ENCODE results near the gene TBCCD1.
A peak's percentile ranks its signal among the peaks of the same experiment; 100 is the strongest.

Gene TBCCD1

GRCh38 chr3:186567072-186567921, at the start of gene TBCCD1:
TBCCD1 (minus strand) TSS chr3:186567339; CDS start chr3:186564329, 3,010 bp downstream.
- peak; percentile 85 for DNase-seq (ENCODE audit: low read depth)

GRCh38 chr3:186616299-186616617, 49.1 kb upstream of the TBCCD1 start:
- no peak for DNase-seq (ENCODE audit: low read depth)

DNA sequence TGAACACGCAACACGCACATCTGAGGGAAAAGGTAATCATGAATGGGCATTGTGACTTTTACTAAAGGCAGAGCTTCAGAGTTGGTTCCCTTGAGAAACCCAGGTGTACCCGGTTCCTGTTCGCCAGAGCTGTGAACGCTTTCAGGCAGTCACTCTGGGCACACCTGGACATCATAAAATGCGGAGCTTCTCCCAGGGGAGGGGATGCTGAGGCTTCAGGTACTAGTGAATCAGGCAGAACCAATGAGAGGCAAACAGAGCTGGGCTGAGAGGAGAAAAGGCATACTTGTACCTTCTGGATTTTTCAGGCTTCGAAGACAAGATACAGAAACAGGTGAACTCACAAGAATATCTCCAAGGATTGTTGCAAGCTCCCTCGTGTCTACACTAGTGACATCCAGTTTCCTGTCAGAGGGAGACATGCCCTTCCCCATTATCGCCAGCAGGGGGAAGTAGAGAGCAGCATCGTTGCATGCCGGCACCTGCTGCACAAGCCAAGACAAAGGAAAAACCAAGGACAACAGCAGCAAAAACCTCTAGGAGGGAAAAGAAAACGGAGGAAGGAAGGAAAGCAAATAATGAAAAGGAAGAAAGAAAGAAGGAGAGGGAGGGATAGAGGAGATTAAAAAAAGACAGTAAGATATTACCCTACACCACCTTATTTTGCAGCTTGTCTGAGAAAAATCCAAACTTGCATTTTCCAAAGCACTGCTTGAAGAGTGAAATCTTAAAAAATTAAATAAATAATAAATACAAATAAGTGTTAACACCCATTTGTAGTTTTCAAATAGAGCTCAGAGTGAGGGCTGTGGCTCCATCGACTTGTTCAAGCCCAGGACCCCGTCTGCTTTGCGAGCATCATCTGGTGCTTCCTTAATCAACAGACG, 47.7 kb upstream of the TBCCD1 start:
- DNase-seq (ENCODE audit: low read depth): peak; percentile 31

DNA sequence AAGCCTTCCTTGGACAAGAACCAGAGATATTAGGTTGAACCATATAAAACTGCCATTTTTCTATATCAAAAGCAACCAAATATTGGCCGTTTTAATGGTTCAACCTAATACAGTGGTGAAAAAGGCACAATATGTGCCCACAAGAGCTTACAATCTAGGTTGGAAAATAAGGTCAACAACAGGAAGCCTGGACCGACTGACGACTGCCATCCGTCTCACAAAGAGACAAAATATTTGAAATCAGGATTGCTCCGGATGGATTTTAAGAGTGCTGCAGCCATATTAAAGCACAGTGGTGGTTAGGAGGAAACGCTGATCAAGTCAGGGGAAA, 47.1 kb upstream of the TBCCD1 start:
- no peak for DNase-seq (ENCODE audit: low read depth)

GRCh38 chr3:186613637-186614265, 46.6 kb upstream of the TBCCD1 start:
- no peak for DNase-seq (ENCODE audit: low read depth)

DNA sequence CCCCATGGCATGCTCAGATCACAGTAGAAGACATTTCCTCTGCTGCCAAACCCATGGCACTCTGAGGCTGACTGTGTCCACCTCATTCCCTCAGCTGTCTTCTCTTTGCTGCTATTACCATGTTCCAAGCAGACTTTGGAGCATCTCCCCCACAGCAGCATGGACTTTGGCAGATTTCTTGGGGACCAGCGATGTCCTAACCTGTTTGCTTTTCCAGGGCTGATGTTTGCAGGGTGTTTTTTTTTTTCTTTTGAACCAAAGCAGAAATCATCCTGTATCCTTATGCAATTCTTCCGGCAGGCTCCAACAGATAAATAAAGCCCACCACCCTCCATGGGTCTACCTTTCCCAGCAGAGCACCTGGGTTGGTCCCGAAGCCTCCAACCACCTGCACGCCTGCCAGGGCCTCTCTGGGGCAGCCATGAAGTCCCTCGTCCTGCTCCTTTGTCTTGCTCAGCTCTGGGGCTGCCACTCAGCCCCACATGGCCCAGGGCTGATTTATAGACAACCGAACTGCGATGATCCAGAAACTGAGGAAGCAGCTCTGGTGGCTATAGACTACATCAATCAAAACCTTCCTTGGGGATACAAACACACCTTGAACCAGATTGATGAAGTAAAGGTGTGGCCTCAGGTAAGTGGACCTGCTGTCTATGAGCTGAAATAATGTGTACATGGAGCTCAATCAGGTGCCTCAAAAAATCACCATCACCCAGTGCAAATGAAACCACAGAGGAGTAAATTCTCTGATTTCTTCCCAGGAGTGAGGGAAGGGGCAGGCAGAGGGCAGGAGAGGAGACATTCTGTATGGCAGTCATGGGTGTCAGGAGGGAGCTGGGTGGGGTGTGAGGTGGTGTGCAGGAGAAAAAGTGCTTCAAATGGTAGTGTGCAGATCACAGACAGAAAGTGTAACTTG, 45.8 kb upstream of the TBCCD1 start, which contains the start of gene AHSG:
AHSG (plus strand) TSS at position 340 of the 916 bp plus-strand sequence; CDS start at position 422, 82 bp downstream.
- no peak for DNase-seq (ENCODE audit: low read depth)

DNA sequence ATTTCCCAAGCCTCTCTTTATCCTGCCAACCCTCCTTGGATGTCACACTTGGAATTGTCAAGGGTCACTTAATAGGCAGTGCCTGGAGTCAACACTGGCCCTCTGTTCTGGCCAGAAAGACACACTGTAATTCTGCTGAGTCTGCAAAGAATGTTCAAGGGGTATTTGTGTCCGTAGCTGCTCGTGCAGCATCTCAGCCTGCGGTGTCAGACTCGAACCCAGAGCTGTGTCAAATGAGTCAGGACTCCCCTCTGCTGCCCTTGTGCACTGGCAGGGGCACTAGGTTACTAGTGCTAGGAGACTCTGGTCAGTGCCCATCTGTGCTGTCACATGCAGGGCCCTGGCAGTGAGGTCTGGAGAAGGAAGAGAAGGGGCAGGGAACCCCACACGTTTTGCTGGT, 44.9 kb upstream of the TBCCD1 start:
- DNase-seq (ENCODE audit: low read depth): no peak

DNA sequence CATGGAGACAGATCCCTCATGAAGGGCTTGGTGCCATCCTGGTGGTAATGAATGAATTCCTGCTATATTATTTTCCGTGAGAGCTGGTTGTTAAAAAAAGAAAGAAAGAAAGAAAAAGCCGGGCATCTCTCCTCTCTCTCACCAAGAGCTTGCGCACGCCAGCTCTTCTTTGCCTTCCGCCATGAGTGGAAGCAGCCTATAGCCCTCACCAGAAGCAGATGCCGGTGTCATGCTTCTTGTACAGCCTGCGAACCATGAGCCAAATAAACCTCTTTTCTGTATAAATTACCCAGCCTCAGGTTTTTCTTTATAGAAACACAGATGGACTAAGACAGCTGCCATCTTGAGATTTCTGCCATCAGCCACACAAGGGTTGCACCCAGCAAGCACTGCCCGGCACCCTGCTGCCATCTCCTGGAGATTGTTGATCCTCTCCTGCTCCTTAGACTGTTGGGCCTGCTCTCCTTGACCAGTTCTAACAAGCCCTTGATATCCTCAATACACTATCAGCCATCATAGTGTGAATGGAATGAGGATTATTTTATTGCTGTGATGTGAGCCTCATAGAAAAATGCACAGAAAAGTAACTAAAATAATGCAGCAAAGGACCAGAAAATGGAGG, 42.2 kb upstream of the TBCCD1 start:
- DNase-seq (ENCODE audit: low read depth): no peak

DNA sequence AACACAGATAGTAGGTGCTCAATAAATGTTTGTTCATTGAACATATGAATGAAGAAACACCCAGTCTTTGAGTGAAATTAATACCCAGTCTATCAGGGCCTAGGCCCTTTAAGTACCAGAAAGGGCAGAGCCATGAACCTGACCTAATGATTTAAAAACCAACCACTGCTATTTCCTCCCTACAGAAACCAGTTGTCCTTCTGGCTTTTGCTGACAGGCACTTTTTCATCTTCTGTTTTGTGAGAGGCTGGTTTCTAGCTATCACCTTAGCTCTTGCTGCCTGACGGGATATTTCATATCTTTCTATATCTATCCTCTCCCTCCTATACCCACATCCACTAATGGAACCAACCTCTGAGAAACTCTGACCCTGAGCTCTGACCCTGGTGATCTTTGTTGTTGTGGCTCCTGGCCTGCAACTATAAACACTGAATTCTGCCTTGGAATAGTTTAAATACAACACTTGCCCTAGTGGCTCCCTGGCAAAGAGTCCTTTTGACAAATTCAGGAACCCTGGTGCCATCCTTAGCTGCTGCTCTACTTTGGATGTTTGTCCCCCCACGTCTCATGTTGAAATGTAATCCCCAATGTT, 41.6 kb upstream of the TBCCD1 start:
- DNase-seq (ENCODE audit: low read depth): no peak

DNA sequence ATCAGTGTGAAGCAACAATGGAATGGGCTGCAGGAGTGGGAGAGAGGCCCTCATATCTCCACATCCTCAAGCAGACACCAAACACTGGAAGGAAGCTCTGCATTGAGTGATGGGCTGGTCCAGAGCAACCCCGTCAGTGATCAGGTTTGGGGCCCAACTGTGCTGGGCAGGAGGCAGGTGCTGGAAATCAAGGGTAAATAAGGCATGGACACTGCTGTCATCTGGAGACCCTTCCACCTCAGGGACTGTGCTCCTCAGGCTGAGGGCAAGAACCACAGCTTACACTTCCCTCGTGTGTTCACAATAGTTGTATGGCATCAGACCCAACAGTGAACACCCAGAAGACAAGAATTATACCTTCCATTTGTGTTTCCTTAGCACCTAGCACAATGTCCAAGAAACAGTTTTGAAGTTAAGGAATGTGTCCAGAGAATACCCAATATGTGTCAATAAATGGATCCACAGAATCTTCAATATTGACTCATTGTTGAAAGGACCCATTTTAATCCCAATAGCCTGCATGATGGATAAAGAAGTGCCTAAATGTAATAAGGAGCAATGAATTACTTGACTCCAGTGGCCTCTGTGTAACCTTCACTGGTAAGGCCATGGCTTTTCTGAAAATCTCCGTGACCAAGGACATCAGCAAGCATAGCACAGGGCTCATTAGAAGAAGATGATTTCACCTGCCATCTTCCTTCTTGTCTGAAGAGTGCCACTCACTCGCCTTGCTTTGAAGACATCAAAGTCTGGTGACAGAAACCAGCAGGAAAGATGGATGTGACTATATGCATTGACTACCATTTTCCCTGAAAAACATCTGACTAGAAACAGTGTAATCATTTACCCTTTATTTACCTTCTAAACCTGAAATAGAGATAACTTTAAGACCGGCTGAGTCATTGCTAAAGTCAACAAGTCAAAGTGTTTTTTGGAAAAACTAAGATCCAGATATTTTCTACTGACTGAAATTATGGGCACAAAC, 38.7 kb upstream of the TBCCD1 start:
- DNase-seq (ENCODE audit: low read depth): no peak

- DNase-seq (ENCODE audit: low read depth): no peak
Observed at GRCh38 chr3:186605078-186605477, 37.9 kb upstream of the TBCCD1 start.

GRCh38 chr3:186603159-186603558, 36.0 kb upstream of the TBCCD1 start:
- no peak for DNase-seq (ENCODE audit: low read depth)

GRCh38 chr3:186600896-186601295, 33.8 kb upstream of the TBCCD1 start:
- no peak for DNase-seq (ENCODE audit: low read depth)

- DNase-seq (ENCODE audit: low read depth): no peak
Observed at GRCh38 chr3:186599785-186600166, 32.6 kb upstream of the TBCCD1 start.

DNA sequence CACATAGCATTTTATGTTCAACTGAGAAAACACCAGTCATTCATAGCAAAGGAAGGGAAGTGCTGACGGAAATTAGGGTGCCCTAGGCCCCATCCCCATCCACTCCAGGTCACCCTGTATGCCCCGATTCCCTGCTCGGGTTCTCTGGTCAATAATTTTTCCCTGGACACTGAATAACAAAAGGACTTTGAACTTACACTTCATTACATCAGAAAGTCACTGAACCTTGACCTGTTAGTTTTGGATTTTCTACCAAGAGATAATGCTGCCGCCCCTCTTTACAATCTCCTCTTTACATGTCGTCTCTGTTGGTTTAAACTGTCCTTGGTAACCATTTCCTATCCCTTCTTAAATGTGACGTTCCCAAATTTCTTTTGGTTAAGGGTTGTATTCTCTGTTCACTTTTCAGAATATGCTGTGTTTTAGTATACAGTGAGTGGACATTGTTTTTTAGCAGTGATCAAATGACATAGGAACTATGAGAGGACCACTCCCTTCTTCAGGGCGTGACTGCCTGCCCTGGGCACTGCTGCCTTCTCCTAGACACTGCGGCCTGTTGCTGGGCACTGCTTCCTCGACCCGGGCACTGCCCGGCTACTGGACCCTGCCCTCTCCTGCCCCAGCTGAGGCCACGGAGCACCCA, 32.1 kb upstream of the TBCCD1 start:
- DNase-seq (ENCODE audit: low read depth): no peak

- no peak for DNase-seq (ENCODE audit: low read depth)
Observed at GRCh38 chr3:186598794-186599141, 31.6 kb upstream of the TBCCD1 start.

DNA sequence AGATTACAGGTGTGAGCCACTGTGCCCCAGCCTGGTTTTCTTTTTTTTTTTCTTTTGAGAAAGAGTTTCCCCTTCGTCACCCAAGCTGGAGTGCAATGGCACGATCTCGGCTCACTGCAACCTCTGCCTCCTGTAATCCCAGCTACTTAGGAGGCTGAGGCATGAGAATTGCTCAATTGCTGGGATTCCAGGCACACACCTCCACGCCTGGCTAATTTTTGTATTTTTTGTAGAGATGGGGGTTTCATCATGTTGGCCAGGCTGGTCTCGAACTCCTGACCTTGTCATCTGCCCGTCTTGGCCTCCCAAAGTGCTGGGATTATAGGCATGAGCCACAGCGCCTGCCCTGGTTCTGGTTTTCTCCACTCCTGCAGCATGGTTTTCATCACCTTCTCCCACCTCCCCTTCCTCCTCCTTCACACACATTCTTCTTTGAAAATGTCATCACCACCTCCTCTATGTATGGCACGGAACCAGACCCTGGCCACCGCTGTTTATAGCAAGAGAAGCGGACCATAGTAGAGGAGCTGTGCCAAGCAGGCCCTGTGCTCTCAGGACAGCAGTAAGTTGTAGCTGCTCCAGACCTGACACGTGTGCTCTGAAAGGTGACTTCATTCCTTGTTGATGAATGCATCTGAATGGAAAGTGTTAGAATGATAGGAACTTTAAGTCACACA, 31.1 kb upstream of the TBCCD1 start:
- no peak for DNase-seq (ENCODE audit: low read depth)

- no peak for DNase-seq (ENCODE audit: low read depth)
Observed at GRCh38 chr3:186596568-186597287, 29.6 kb upstream of the TBCCD1 start.
